ENCODE results near the gene NOMO2.
A peak's percentile ranks its signal among the peaks of the same experiment; 100 is the strongest.
"Not testable (repeated sequence)": the region's sequence is repeated elsewhere in the genome, so short reads cannot be mapped to it uniquely, and the experiment has no call there.

Gene NOMO2

DNA sequence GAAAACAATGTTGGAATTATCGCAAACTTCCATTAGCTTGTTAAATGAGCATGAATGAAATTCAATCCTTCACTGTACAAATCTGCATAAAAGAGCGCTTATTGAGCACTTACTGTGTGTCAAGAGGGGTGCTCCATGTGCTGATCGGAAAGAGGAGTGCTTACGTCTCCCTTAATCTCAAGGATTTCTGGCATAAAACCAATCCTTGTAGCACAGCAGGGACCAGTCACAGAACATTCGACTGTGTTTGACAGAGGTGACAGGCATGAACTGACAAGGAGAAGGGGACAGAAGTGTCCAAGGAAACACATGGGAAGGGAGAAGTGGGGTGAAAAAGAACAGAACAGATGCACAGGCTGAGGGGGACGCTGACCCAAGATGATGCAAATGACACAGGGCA, 14.5 kb downstream of the NOMO2 start:
- H3K4me3 Mint-ChIP-seq, H3K4me1 Mint-ChIP-seq, H3K27me3 Mint-ChIP-seq, H3K36me3 Mint-ChIP-seq, H3K27ac Mint-ChIP-seq, DNase-seq, CTCF ChIA-PET, H3K9me3 Mint-ChIP-seq: not testable (repeated sequence)

DNA sequence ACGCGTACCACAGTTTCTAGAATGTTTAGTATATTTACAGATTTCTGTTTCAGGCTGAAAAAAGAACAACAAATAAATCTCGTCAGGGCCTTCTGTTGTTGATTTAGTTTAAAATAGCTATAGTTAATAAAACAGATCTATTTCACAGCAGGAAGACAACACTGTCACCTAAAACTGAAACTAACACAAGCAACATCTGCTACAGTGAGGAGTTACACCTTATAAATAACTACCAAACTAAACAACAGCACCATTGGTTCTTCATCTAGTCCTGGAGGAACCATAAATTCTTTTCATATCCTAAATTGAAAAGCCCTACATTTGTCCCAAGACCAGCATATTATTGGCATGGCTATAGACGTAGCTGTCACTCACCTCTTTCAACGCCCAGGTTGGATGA, 15.0 kb downstream of the NOMO2 start:
- H3K27me3 Mint-ChIP-seq, H3K4me1 Mint-ChIP-seq, CTCF ChIA-PET, H3K27ac Mint-ChIP-seq, H3K36me3 Mint-ChIP-seq, H3K9me3 Mint-ChIP-seq, H3K4me3 Mint-ChIP-seq, DNase-seq: not testable (repeated sequence)

DNA sequence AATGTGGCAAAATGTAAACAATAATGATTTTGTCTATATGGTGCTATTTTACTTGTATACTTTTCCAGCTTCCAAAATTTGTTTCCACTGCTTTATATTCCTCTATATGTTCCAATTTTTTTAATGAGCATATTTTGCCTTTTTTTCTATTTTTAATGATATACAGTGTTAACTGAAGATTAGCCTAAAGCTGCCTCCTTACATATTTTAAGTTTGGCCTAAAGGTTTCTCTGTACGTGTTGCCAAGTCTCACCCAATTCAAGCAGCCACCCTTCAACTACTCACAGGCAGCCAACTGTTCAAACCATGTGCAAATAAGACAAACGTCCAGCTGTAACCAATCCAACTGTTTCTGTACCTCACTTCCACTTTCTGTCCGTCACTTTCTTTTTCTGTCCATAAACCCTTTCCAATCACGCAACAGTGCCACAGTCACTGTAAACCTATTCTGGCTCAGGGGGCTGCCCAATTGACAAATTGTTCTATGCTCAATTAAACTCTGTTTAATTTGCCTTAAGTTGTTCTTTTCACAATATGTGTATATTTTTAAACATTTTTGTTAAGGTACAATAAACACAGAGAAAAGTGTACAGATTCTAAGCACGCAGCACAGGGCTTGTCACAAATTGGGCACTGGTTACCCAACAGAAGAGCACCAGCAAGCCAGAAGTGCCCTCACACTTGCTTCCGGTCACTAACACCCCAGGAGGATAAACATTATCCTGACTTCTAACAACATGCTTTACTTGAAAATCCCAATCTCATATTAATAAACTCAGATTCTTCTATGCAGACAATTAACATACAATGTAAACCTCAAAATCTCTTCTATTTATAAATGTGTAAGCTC, 17.4 kb downstream of the NOMO2 start:
- H3K27ac Mint-ChIP-seq, DNase-seq, H3K4me1 Mint-ChIP-seq, H3K4me3 Mint-ChIP-seq, H3K36me3 Mint-ChIP-seq, CTCF ChIA-PET, H3K27me3 Mint-ChIP-seq, H3K9me3 Mint-ChIP-seq: not testable (repeated sequence)

DNA sequence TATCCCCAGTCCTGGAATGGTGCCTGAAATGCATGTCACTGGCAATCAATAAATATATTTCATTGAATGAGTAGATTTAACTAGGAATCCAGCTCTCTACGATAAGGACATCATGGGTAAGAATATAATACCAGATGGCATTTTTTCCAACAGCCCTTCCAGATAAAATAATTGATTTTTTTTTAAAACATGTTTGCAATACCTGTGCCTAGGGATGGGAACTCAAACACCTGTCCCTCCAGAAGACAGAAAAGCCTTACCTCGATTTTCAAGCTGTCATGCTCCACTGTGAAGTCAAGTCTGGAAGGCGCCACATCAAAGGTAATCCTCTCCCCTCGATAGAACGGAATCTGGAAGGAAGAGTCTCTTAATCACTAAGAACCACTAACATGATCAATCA, 20.0 kb downstream of the NOMO2 start:
- H3K36me3 Mint-ChIP-seq, H3K27me3 Mint-ChIP-seq, DNase-seq, H3K4me3 Mint-ChIP-seq, H3K9me3 Mint-ChIP-seq, CTCF ChIA-PET, H3K27ac Mint-ChIP-seq, H3K4me1 Mint-ChIP-seq: not testable (repeated sequence)

DNA sequence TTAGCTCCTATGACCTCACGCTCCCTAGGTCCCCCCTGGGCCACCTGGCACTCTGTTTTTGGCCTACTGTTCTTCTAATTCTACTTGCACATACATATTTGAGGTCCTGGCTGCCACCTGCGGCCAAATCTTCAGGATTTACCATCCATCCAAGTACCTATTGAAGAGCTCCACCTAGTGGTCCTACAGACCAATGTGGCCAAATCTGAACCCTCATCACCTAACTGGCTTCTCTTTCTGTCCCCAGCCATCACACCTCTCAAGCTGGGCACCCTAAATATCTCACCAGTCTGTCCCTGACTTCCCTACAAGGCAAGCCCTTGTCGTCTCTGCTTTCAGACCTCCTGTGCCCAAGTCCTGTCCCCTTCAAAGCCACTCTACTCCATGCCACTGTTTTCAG, 24.9 kb downstream of the NOMO2 start:
- H3K27ac Mint-ChIP-seq, H3K4me3 Mint-ChIP-seq, CTCF ChIA-PET, H3K36me3 Mint-ChIP-seq, H3K27me3 Mint-ChIP-seq, H3K9me3 Mint-ChIP-seq, H3K4me1 Mint-ChIP-seq: not testable (repeated sequence)
- DNase-seq = peak; percentile 21

DNA sequence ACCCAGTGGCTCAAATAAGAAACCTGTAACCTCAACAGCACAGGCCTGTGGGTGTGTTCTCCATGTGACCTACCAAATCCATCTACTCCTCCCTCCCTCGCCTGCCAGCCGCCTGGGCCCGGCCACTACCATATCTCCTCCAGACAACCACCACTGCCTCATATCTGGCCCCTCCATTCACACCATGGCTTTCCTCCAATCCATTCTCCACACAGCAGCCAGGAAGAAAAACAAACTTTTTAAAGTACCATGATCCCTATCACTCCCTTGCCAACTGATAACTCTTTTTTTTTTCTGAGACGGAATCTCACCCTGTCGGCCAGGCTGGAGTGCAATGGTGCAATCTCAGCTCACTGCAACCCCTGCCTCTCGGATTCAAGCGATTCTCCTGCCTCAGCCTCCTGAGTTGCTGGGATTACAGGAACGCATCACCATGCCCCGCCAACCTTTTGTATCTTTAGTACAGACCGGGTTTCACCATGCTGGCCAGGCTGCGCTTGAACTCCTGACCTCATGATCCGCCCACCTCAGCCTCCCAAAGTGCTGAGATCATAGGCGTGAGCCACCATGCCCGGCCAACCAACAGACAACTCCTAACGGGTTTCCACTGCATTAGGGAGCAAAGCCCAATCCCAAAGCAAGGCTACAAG, 26.3 kb downstream of the NOMO2 start:
- CTCF ChIA-PET, DNase-seq: not testable (repeated sequence)

DNA sequence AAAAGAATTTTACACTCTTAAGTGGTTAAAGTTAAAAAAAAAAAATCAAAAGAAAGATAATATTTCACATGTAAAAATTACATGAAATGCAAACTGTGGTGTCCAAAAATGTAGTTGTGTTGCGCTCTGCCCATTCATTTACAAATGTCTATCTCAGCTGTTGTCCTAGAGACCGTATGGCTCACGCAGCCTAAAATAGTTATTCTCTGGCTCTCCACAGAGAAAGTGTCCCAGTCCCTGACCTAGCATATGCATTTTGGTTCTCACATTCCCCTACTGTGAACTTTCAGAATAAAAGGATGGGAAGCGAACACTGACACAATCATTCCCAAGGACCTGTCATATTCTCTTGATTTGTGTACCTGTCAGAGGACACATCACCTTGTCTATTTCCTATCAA, 27.6 kb downstream of the NOMO2 start:
- H3K27me3 Mint-ChIP-seq, H3K27ac Mint-ChIP-seq, H3K9me3 Mint-ChIP-seq, H3K4me1 Mint-ChIP-seq, H3K4me3 Mint-ChIP-seq, CTCF ChIA-PET, H3K36me3 Mint-ChIP-seq, DNase-seq: not testable (repeated sequence)

More for the DNA sequence above, 26.3 kb downstream of the NOMO2 start:
- H3K9me3 Mint-ChIP-seq, H3K4me1 Mint-ChIP-seq, H3K27me3 Mint-ChIP-seq, H3K36me3 Mint-ChIP-seq, H3K4me3 Mint-ChIP-seq: not testable (repeated sequence)
- H3K27ac Mint-ChIP-seq = peak overlapping the region; percentile 33

DNA sequence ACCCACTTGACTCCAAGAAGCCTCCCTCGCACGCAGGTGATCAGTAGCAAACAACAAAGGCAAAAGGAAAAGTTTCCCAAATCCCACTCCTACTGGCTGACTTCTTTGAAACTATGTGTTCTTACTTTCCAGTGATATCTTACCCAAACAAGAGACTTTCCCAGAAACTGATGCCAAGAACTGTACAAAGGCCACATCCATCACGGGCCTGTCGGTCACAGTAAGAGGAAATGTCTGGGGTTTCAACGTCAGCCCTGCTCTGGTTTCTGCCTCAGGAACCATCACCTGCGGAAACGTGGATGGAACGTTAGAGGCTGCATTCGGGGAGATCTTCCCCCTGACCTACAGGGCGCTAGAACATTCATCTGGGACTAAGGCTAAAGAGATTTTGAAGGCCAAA, 30.6 kb downstream of the NOMO2 start:
- CTCF ChIA-PET, H3K4me1 Mint-ChIP-seq, H3K36me3 Mint-ChIP-seq, DNase-seq, H3K27ac Mint-ChIP-seq, H3K9me3 Mint-ChIP-seq, H3K4me3 Mint-ChIP-seq, H3K27me3 Mint-ChIP-seq: not testable (repeated sequence)

DNA sequence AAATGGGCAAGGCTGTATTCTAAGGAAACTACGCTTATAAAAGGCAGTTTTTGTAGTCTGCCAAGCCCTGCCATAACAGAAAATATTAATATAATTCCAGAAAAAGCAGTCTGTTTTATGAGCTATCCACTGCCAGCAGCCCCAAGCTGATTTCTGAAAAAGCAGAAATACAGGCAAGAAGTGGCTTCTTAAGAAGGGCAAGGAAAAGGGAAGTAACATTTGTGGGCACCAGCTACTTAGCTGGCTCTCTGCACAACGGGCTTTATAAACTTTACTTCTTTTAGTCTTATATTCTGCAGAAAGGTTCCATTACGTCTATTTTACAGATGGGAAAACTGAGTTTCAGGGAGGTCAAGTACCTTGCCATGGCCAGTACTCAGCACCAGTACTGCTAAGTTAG, 31.6 kb downstream of the NOMO2 start:
- CTCF ChIA-PET, H3K4me3 Mint-ChIP-seq, H3K27me3 Mint-ChIP-seq, H3K36me3 Mint-ChIP-seq, DNase-seq, H3K4me1 Mint-ChIP-seq, H3K9me3 Mint-ChIP-seq, H3K27ac Mint-ChIP-seq: not testable (repeated sequence)

DNA sequence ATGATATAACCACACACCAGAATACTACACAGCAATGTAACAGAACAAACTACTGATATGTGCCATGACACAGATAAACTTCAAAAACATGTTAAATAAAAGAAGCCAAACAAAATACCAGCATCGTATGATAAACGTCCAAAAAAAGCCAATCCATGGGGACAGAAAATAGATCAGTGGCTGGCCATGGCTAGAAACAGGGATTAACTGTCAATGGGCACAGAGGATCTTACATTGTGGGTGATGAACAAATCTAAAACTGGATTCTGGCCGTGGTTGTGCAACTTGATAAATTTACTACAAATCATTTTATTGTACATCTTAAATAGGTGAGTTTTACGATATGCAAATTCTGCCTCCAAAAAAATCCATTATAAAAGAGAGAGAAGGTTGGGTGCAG, 35.4 kb downstream of the NOMO2 start:
- CTCF ChIA-PET = not testable (repeated sequence)

DNA sequence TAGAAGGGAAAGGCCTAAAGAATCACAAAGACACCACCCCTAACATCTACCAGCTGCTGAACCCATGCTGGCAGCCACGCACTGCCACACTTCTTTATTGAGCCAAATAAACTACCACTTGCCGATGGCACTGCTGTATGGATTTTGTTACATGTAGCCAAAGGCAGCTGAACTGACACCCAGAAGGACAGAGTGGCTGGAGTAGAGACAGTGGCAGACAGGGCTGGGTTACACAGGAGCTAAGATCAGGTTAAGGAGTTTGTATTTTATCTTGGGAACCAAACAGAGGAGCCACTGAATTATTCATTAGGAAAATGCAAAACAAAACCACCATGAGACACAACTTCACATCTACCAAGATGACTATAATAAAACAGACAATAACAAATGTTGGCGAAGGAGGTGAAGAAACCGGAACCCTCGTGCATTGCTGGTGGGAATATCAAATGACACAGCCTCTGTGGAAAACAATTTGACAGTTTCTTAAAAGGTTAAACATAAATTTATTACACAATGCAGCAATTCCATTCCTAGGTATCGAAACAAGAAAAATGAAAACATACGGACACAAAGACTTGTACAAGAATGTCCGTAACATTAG, 35.9 kb downstream of the NOMO2 start:
- CTCF ChIA-PET, DNase-seq, H3K9me3 Mint-ChIP-seq, H3K4me1 Mint-ChIP-seq, H3K27ac Mint-ChIP-seq, H3K36me3 Mint-ChIP-seq, H3K4me3 Mint-ChIP-seq, H3K27me3 Mint-ChIP-seq: not testable (repeated sequence)

More for the DNA sequence above, 35.4 kb downstream of the NOMO2 start:
- DNase-seq, H3K9me3 Mint-ChIP-seq, H3K4me1 Mint-ChIP-seq, H3K27ac Mint-ChIP-seq, H3K4me3 Mint-ChIP-seq, H3K36me3 Mint-ChIP-seq, H3K27me3 Mint-ChIP-seq: not testable (repeated sequence)

DNA sequence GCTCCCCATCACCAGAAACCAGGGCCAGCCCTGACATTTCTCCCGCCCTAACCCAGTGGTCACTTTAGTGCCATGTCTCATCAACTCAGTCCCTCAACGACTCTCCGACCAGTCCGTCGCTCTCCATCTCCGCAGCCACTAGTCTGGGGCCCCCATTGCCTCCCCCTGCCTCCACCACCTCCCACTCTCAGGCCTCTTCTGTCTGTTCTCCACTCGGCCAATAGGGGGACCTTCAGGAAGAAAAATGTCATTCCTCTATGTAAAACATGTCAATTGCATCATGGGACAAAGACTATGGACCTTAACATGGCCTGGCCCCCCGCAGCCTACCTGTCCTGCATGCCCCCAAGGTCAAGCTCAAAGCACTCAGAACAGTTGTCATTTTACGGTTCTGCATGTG, 39.3 kb downstream of the NOMO2 start:
- H3K27me3 Mint-ChIP-seq, CTCF ChIA-PET, H3K4me3 Mint-ChIP-seq, H3K36me3 Mint-ChIP-seq, H3K9me3 Mint-ChIP-seq, DNase-seq, H3K27ac Mint-ChIP-seq, H3K4me1 Mint-ChIP-seq: not testable (repeated sequence)

DNA sequence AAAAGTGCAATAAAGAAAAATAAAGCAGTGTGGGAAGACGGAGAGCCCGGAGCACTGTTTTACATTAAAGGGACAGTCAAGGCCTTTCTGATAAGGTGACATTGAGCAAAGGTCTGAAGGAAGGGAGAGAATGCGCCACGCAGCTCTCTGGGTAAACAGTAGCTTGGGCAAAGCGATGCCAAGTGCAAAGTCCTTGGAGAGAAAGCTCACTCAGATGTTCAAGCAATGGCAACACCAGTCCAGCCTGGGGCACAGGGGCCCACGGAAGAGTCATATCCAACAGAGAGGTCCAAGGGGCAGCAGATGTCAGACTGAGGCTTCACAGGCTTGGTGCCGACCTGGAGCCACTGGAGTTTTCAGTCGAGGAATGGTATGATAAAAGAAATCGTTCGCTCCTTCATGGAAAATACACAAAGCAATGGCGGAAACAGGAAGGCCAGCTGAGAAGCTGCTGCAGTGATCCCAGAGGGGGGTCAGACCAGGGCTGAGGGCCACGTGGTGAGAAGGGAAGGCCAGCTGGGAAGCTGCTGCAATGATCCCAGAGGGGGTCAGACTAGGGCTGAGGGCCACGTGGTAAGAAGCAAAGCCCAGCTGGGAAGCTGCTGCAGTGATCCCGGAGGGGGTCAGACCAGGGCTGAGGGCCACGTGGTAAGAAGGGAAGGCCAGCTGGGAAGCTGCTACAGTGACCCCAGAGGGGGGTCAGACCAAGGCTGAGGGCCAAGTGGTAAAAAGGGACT, 40.3 kb downstream of the NOMO2 start:
- H3K27ac Mint-ChIP-seq, DNase-seq, H3K4me1 Mint-ChIP-seq, H3K36me3 Mint-ChIP-seq, H3K4me3 Mint-ChIP-seq, H3K9me3 Mint-ChIP-seq, H3K27me3 Mint-ChIP-seq, CTCF ChIA-PET: not testable (repeated sequence)

DNA sequence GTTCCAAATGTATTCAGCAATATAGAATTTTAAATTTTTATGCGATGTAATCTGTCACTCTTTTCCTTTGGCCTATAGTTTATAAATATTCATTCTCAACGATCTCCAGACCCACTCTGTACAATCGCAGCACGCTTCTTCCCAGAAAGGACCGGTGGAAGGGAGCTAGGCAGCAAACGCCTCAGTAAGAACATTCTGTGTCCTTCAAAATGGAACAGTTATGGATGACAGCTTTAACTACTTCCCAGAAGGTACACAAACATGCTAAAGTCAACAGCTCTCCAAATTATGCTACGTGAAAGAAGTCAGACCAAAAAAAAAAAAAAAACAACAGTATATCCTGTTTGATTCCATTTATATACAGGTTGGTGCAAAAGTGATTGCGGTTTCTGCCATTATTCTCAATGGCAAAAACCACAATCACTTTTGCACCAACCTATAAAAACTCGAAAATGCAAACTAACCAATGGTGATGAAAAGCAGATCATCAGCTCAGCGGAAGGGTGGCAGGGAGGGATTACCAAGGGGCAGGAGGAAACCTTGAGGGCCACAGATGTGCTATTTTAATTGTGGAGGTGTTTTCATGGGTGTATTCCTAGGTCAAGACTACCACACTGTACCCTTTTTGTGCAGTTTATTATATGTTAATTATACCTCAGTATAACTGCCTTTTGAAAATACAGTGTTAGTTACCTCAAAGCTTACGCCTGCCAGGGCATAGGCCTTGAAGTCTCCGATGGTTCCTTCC, 43.2 kb downstream of the NOMO2 start:
- H3K36me3 Mint-ChIP-seq, H3K4me1 Mint-ChIP-seq, DNase-seq, CTCF ChIA-PET, H3K27me3 Mint-ChIP-seq, H3K27ac Mint-ChIP-seq, H3K4me3 Mint-ChIP-seq, H3K9me3 Mint-ChIP-seq: not testable (repeated sequence)
